CD14-positive monocyte (primary cell): Measurements from ENCODE around the gene GABRB2. TPM values are rescaled to one million over a fixed set of nuclear protein-coding genes. Genes with fewer than 3 reads are reported as not detected.

Experiments used
- DNase-seq, 3 donors: peaks; one replicate each; pipeline ENCODE4 v3.0.0-alpha.2; 2011 to 2022
- H2AFZ ChIP-seq: 2 replicates; pipeline ENCODE4 v1.6.0; 2012; ENCODE audit warnings: mild to moderate bottlenecking, low read depth, low read length, inconsistent platforms; ENCODE audit not compliant: insufficient read depth, poor library complexity, severe bottlenecking
- H3K27ac ChIP-seq, 2 donors: 1 replicate in 1 of 2; 2 replicates in 1 of 2; pipeline ENCODE4 v1.5.1; 2012 to 2013; ENCODE audit warnings: low read length in 2 of 2, control low read depth in 1 of 2, inconsistent platforms in 1 of 2, low read depth in 1 of 2, mild to moderate bottlenecking in 1 of 2
- H3K27me3 ChIP-seq, 2 donors: one replicate each; pipeline versions ENCODE4 v1.6.0 to v1.6.1; 2011 to 2013; ENCODE audit warnings: low read length in 2 of 2; ENCODE audit not compliant: control insufficient read depth in 2 of 2, insufficient read depth in 2 of 2
- H3K36me3 ChIP-seq, 2 donors: replicated peaks in 1 of 2; 1 replicate in 1 of 2; 2 replicates in 1 of 2; pipeline versions ENCODE4 v1.5.1 to v1.6.1; 2012 to 2013; ENCODE audit warnings: low read length in 2 of 2, control low read depth in 1 of 2, inconsistent platforms in 1 of 2, mild to moderate bottlenecking in 1 of 2; ENCODE audit not compliant: insufficient read depth in 2 of 2, control insufficient read depth in 1 of 2
- H3K4me1 ChIP-seq, 2 donors: 1 replicate in 1 of 2; 2 replicates in 1 of 2; pipeline versions ENCODE4 v1.5.1 to v1.6.1; 2012 to 2013; ENCODE audit warnings: low read length in 2 of 2, control low read depth in 1 of 2, inconsistent platforms in 1 of 2, mild to moderate bottlenecking in 1 of 2, moderate library complexity in 1 of 2; ENCODE audit not compliant: insufficient read depth in 2 of 2, control insufficient read depth in 1 of 2
- H3K4me2 ChIP-seq: replicated peaks from 2 replicates; pipeline ENCODE3; 2012; ENCODE audit warnings: low read length, moderate library complexity, mild to moderate bottlenecking; ENCODE audit not compliant: poor library complexity, severe bottlenecking; ENCODE audit errors: extremely low read depth
- H3K4me3 ChIP-seq, 3 experiments: fragments of 200-600 bp in 1 of 3; sonication (generic) in 1 of 3; replicated peaks in 1 of 3; 1 replicate in 2 of 3; 2 replicates in 1 of 3; pipeline ENCODE4 v1.5.1; 2011 to 2013; ENCODE audit warnings: low read length in 3 of 3, mild to moderate bottlenecking in 3 of 3, control low read depth in 2 of 3, low read depth in 2 of 3, inconsistent platforms in 1 of 3, moderate library complexity in 1 of 3
- H3K79me2 ChIP-seq: 2 replicates; pipeline ENCODE4 v1.6.0; 2012; ENCODE audit warnings: mild to moderate bottlenecking, control low read depth, inconsistent platforms, low read length, moderate library complexity; ENCODE audit not compliant: insufficient read depth
- H3K9ac ChIP-seq: 2 replicates; pipeline ENCODE4 v1.6.0; 2017; ENCODE audit warnings: low read length, mild to moderate bottlenecking; ENCODE audit not compliant: insufficient read depth, poor library complexity, severe bottlenecking
- H3K9me3 ChIP-seq, 2 donors: replicated peaks in 1 of 2; 1 replicate in 1 of 2; 2 replicates in 1 of 2; pipeline versions ENCODE4 v1.5.1 to v1.6.1; 2012 to 2013; ENCODE audit warnings: low read length in 2 of 2, control low read depth in 1 of 2; ENCODE audit not compliant: control insufficient read depth in 1 of 2, insufficient read depth in 1 of 2
- H4K20me1 ChIP-seq: 2 replicates; pipeline ENCODE4 v1.6.0; 2012; ENCODE audit warnings: mild to moderate bottlenecking, low read length, control low read depth, moderate library complexity; ENCODE audit not compliant: insufficient read depth
- H3K27ac Mint-ChIP-seq, 7 donors: one replicate each; pipeline ENCODE4 v1.8.0; 2020; ENCODE audit warnings: mild to moderate bottlenecking in 7 of 7, mixed read lengths in 7 of 7, moderate library complexity in 6 of 7, inconsistent platforms in 2 of 7
- H3K27me3 Mint-ChIP-seq, 3 donors: one replicate each; pipeline ENCODE4 v1.8.0; 2021 to 2022; ENCODE audit warnings: low read depth in 3 of 3, mild to moderate bottlenecking in 3 of 3, mixed read lengths in 3 of 3, moderate library complexity in 3 of 3, inconsistent platforms in 1 of 3
- H3K36me3 Mint-ChIP-seq, 2 donors: one replicate each; pipeline ENCODE4 v1.8.0; 2020; ENCODE audit warnings: mixed read lengths in 2 of 2, inconsistent platforms in 1 of 2, mild to moderate bottlenecking in 1 of 2
- H3K4me1 Mint-ChIP-seq: one replicate; pipeline ENCODE4 v1.8.0; 2020; ENCODE audit warnings: mild to moderate bottlenecking, mixed read lengths
- H3K4me3 Mint-ChIP-seq, 2 donors: one replicate each; pipeline ENCODE4 v1.8.0; 2020; ENCODE audit warnings: mild to moderate bottlenecking in 2 of 2, mixed read lengths in 2 of 2, moderate library complexity in 1 of 2
- H3K9me3 Mint-ChIP-seq, 7 donors: one replicate each; pipeline ENCODE4 v1.8.0; 2020 to 2022; ENCODE audit warnings: mixed read lengths in 7 of 7, mild to moderate bottlenecking in 6 of 7, moderate library complexity in 6 of 7, inconsistent platforms in 2 of 7
- CTCF ChIP-seq: fragments of 200-600 bp; IDR thresholded peaks from one replicate; pipeline ENCODE4 v1.8.0; 2022; ENCODE audit warnings: antibody characterized with exemption, mild to moderate bottlenecking
- WGBS: methylation state at CpG from one replicate; pipeline ENCODE4 v1.1.5; 2013; ENCODE audit warnings: missing lambda C conversion rate; ENCODE audit not compliant: insufficient coverage; 5-methylcytosine and 5-hydroxymethylcytosine counted together
- intact Hi-C, 2 donors: fragments of 100-400 bp; cut with micrococcal nuclease; formaldehyde crosslinking; loops; one replicate each; pipeline versions ENCODE4 v1.15.0 to v1.15.1; 2023
- polyA plus RNA-seq, 3 donors: library from polyadenylated mRNA; depleted of rRNA in 1 of 3; unstranded in 2 of 3; stranded (reverse) in 1 of 3; fragments of 300-500 nt in 2 of 3; fragments of >200 nt in 1 of 3; fragmentation: Illumina TruSeq in 2 of 3; gene quantifications; 1 replicate in 2 of 3; 2 replicates in 1 of 3; pipeline ENCODE4 v1.2.3, GENCODE V29; 2012 to 2021

GABRB2 gene
- polyA plus RNA-seq, 3 donors: not detected

GRCh38 chr5:161403121-161403520 lies 143.4 kb downstream of the GABRB2 start:
- H3K4me2 ChIP-seq: no peak overlapping the region
- H2AFZ ChIP-seq: no peak overlapping the region
- H3K4me1 Mint-ChIP-seq: no peaks in the 10 kb centered on the region
- no peak overlapping the region for H3K9ac ChIP-seq
- H3K4me3 Mint-ChIP-seq: no peak overlapping the region
- H3K9me3 Mint-ChIP-seq: peaks cover 0 to 2% (median 0%) of the 10 kb centered on the region in 7 donors
- no peaks in the 10 kb centered on the region for H3K27me3 Mint-ChIP-seq
- no peaks in the 10 kb centered on the region for H4K20me1 ChIP-seq
- no peaks in the 10 kb centered on the region for H3K79me2 ChIP-seq
- no peak overlapping the region for H3K4me3 ChIP-seq
- intact Hi-C loops: no loop called here
- no peaks in the 10 kb centered on the region for H3K27me3 ChIP-seq
- no CpG with 5 or more reads among the region's 2 CpGs for WGBS
- no peak for TF ChIP-seq CTCF
- no peak overlapping the region for H3K27ac Mint-ChIP-seq
- H3K27ac ChIP-seq: no peak overlapping the region
- DNase-seq: no peak
- no peaks in the 10 kb centered on the region for H3K9me3 ChIP-seq
- no peaks in the 10 kb centered on the region for H3K36me3 ChIP-seq
- H3K4me1 ChIP-seq: no peaks in the 10 kb centered on the region
- H3K36me3 Mint-ChIP-seq: no peaks in the 10 kb centered on the region

GRCh38 chr5:161400583-161400982 lies 145.9 kb downstream of the GABRB2 start:
- 75% methylated on average over 3 of the region's 4 CpGs for WGBS

More at GRCh38 chr5:161400583-161400982, 145.9 kb downstream of the GABRB2 start:
- no peaks in the 10 kb centered on the region for H3K36me3 ChIP-seq
- H3K4me3 ChIP-seq: no peak overlapping the region
- Mint-ChIP-seq H3K4me3 (no peak overlapping the region), H3K4me1 (no peaks in the 10 kb centered on the region), H3K27ac (no peak overlapping the region), H3K9me3 (peaks cover 0 to 2% (median 0%) of the 10 kb centered on the region in 7 donors), H3K27me3 (no peaks in the 10 kb centered on the region), H3K36me3 (no peaks in the 10 kb centered on the region)
- no peaks in the 10 kb centered on the region for H3K9me3 ChIP-seq
- no peaks in the 10 kb centered on the region for H3K4me1 ChIP-seq
- H3K27me3 ChIP-seq: no peaks in the 10 kb centered on the region
- H3K27ac ChIP-seq: no peak overlapping the region
- DNase-seq: no peak
- H3K79me2 ChIP-seq: no peaks in the 10 kb centered on the region
- intact Hi-C loops: no loop called here
- H3K4me2 ChIP-seq: no peak overlapping the region
- no peak overlapping the region for H3K9ac ChIP-seq
- TF ChIP-seq CTCF: no peak
- no peaks in the 10 kb centered on the region for H4K20me1 ChIP-seq
- no peak overlapping the region for H2AFZ ChIP-seq
